ENCODE measurements around the gene DNAJC17.

The DNAJC17 gene

GRCh38 chr15:40763801-40764628 lies 43.3 kb downstream of the DNAJC17 start, which contains the start of gene GCHFR:
Gene GCHFR (plus strand): TSS chr15:40764068. CDS start chr15:40764181, 113 bp downstream.
- no peak for DNase-seq

- DNase-seq: no peak
Measured at GRCh38 chr15:40762919-40763800, 44.1 kb downstream of the DNAJC17 start.

GRCh38 chr15:40759961-40760360 lies 47.3 kb downstream of the DNAJC17 start:
- DNase-seq: no peak

GRCh38 chr15:40756938-40757337 lies 50.3 kb downstream of the DNAJC17 start:
- no peak for DNase-seq

- DNase-seq: no peak
Measured at GRCh38 chr15:40755812-40756208, 51.5 kb downstream of the DNAJC17 start.

- DNase-seq: peak; percentile 95
Measured at GRCh38 chr15:40754883-40755811, 52.1 kb downstream of the DNAJC17 start, which contains the start of gene RMDN3. Gene RMDN3 (minus strand): TSS chr15:40755254. CDS start chr15:40754783, 471 bp downstream.

- DNase-seq: no peak
Measured at GRCh38 chr15:40754574-40754882, 52.7 kb downstream of the DNAJC17 start.

DNA sequence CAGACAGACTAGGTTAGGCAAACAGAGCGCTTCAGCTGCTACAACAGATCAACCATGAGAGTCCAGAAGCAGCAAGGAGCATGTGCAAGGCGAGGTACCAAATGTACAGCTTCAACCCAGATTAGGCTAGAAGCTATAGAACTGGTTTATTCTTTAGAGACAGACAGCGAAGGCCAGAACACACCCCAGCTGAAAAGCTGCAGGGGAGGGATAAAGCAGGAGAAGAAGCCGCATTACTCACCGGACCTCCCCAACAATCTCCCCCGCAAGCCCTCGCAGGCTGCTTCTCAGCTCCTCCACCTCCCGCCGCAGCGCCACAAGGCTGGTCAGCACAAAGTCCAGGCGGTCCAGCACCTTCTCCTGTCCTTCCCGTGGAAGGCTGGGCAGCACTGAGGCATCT lies 55.5 kb downstream of the DNAJC17 start:
- DNase-seq: no peak

DNA sequence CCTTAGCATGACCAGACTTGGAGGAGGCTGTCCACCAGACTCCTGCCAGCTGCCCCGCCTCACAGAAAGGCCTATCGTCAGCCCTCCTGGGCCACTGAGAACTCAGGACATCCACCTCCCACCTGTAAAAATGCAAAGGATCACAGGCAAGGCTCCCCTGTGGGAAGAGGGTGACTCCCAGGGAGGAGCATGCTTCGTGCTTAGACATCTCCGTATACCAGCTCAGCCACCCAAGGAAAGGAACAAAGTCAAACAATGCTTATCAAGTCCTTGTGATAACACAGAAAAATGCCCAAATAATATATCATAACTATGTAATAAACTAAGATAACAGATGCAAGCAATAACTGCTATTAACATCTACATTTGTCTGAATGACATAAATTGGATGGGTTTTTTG lies 56.4 kb downstream of the DNAJC17 start:
- DNase-seq: no peak

DNA sequence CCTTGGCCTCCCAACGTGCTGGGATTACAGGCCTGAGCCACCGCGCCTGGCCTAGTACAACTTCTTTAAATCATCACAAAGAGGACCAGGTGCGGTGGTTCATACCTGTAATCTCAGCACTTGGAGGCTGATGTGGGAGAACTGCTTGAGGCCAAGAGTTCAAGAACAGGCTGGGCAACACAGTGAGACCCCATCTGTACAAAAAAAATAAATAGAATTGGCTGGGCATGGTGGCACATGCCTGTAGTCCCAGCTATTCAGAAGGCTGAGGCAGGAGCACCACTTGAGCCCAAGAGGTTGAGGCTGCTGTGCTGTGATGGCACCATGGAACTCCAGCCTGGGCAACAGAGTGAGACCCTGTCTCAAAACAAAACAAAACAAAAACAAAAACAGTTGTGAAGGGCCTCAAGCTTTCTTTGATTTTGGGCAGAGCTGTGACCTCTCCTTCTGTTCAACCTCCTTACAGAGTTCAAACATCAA lies 58.1 kb downstream of the DNAJC17 start:
- no peak for DNase-seq

DNA sequence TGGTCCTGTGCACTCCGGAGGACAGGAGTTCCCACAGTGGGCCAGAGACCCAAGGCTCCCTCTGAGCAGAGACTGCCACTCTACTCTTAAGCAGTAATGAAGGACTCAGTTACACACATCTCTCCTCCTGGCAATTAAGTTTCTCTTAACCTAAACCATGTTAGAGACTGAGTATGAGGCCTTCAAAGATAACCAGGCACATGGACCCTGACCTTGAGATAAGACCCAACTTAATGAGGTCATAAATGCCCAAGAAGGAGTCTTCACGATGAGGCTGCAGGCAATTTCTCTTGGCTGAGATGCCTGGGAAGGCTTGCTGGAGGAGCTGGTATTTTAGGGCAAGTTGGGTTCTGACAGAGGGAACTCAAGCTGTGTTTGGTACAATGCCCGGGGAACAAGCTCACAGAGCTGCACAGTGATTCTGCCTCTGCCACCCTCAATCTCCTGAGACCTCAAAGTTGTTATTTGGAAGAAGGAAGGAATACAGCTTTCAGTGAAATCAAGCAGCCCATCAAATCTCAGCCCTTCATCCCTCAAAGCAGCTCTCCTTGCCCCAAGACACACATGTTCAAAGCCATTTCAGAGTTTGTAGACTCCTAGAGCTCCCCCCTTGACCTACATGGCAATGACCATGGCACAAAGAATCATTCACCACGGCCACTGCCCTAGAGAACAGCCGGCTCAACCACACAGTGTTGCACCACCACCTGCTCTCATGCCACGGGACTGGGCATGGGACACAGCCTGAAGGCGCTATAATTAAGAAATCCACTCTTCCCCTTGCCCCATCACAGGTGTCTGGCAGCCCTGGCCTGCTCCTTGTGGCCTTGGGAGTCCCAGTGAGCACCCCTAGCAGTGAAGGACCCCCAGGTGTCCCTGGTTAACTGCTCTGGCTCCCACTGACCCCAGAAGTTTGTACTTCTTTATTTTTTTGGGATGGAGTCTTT lies 59.3 kb downstream of the DNAJC17 start:
- DNase-seq: no peak

GRCh38 chr15:40746916-40747418 lies 60.3 kb downstream of the DNAJC17 start:
- DNase-seq: peak; percentile 49

DNA sequence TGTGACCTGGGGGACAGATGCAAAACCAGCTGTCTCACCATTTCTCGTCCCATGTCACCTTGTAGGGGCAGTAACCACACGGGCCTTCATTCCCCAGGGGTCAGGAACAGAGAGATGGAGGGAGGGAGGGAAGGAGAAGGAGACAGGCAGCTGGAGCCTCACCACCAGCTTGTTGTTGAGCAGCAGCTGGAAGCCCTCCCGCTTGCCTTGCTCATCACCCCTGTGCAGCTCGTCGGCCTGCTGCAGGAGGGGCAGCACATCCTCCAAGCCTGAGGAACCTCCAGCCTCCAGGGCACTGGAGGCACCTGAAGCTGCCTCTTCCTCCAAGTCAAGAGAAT lies 62.5 kb downstream of the DNAJC17 start:
- DNase-seq: peak; percentile 90

DNA sequence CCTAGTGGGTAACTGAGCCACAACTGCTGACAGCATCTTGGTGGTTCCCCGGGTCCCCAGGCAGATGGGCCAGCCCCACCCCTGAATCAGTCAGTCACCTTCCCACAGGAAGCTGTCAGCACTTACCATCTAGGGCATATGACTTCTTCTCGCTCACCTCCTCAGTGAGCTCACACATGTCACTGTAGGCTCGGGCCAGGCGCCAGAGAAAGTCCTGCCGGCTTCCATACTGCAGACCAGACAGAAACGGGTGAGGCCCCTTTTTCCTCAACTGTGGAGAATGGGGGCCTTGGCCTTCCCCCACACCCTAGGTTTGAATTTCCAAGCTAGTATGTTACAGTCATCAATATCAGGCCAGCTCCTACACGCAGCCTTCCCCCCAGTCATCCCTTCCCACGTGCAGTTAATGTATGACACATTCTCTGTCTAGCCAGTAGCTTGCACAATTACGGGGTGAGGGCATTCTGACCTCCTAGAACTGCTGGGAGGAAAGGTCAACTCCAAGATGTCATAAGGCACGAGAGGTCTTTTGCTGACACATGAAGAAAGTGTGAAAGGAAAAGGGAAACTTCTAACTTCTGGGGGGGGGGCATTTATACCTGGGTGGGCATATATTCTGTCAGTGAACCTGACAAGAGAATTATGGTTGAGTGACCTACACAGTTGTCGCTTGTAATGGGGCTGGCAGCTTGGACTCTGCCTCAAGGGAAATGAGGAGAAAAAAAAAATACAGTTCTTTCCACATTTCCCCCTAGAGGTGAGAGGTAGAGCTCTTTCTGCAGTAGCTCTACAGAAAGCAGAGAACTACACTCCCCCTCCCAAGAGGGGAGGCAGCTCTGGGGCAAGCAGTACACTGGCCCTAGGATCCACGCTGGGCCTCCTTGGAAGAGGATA lies 63.1 kb downstream of the DNAJC17 start:
- DNase-seq: peak; percentile 35

- DNase-seq: no peak
Measured at GRCh38 chr15:40743485-40743901, 63.8 kb downstream of the DNAJC17 start.

DNA sequence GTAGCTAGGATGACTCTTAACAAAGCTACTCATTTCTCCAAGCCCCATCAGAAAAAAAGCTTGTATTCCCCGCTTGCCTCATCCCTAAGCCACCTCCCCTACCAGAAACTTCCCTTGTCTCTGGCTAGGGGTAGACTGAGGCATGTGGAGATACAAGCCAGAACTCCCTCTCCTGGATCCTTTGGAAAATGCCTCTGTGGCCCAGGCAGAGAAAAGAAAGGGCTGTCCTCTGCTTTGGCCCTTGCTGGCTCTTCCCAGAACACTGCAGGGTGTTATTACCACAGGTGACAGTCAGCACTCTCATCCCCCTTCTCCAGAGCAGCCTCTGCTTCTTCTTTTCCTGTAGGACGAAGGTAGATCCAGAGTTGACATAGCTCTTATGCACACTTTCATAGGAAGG lies 67.4 kb downstream of the DNAJC17 start:
- DNase-seq: no peak

GRCh38 chr15:40739047-40739446 lies 68.2 kb downstream of the DNAJC17 start:
- no peak for DNase-seq

DNA sequence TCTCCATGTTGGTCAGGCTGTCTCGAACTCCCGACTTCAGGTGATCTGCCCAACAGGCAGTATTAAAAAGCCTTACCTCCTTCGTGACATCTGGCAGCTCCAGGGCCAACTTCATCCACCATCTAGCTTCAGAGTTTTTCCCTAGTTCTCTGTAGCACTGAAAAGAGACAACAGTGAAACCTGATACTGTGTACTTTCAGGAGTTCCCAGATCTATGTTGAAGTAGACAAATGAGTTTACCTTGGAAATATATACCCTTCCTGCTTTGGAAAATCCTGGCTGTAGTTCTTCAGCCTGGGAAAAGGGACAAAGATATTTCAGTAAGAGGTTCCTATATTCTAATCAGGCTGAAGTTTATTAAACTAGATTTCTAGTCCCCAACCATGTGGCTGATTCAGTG lies 70.2 kb downstream of the DNAJC17 start:
- peak; percentile 41 for DNase-seq

GRCh38 chr15:40736575-40736974 lies 70.7 kb downstream of the DNAJC17 start:
- DNase-seq: no peak

GRCh38 chr15:40731034-40731433 lies 76.2 kb downstream of the DNAJC17 start:
- no peak for DNase-seq
